ENCODE data around the gene GCN1.
"Not testable (repeated sequence)": the region's sequence is repeated elsewhere in the genome, so short reads cannot be mapped to it uniquely, and the experiment has no call there.

Gene GCN1

DNA sequence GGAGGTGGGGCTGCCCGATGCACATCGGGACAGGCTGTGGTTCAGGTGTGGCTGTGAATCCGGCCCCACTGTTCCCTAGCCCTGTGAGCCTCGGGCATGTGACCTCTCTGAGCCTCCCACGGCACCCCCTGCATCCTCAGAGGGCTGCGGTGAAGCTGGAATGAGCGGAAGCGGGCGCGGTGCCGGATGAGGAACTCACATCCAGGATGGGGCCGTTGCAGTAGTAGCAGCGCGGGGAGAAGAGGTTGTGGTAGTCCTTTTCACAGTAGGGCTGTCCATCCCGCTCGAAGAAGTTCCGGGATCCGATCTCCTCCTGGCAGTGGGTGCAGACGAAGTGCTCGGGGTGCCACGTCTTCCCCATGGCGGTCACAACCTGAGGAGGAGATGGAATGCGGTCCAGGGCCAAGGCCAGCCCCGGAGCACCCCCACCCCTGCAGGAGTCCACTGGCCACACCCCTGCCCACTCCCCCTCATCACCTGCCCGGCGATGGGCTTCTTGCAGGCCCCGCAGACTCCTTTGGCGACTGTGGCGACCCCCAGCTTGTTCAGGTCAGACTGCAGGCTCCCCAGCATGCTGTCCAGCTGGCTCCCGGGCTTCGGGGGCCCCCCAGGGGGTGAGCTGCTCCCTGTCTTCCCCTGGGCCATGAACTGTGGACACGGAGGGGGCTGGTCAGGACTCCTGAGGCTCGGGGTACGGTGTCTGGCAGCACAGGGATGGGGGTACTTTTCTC lies 20.3 kb upstream of the GCN1 start:
- no peak for DNase-seq

DNA sequence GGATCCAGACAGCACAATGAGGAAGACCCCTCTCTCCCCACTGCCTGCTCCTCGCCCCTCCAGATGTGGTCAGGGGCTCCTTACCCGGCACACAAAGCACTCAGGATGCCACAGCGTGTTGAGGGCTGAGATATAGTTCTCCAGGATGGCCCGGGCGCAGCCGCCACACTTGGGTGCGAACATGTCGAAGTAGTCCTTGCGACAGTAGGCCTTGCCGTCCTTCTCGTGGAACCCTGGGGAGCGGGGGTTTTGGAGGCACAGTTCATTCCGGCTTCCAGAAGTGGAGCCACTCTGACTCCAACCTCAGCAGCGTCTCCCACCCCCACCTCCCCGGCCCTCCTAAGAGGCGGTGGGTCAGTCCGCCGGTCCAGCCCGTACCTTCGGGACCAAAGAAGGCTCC lies 19.2 kb upstream of the GCN1 start:
- no peak for DNase-seq

DNA sequence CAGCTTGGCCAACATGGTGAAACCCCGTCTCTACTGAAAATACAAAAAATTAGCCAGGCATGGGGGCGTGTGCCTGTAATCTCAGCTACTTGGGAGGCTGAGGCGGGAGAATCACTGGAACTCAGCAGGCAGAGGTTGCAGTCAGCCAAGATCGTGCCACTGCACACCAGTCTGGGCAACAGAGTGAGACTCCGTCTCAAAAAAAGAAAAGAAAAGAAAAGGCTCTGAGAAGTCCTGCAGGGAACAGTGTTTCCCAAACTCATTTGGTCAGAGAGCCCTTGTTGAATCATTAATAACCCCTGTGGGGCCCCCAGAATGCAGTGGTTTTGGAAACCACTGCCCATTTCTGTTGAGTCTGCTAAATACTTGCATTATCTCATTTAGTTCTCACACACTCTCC lies 18.7 kb upstream of the GCN1 start:
- not testable (repeated sequence) for DNase-seq

DNA sequence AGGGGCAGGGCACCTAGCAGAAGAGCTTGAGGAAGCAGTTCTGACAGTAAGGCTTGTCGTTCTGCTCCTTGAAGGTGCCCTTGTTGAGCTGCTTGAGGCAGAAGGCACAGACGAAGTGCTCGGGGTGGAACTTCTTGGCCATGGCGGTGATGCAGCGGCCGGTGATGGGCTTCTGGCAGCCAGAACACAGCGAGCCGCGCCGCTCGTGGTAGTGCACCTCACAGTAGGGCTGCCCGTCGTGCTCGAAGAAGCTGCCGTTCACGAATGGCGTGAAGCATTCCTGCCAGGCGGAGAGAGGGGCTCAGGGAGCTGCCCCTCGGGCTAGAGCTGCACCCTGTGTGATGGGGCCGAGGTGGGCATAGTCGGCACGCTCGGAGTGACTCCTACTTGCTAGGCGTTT lies 17.8 kb upstream of the GCN1 start:
- no peak for DNase-seq

DNA sequence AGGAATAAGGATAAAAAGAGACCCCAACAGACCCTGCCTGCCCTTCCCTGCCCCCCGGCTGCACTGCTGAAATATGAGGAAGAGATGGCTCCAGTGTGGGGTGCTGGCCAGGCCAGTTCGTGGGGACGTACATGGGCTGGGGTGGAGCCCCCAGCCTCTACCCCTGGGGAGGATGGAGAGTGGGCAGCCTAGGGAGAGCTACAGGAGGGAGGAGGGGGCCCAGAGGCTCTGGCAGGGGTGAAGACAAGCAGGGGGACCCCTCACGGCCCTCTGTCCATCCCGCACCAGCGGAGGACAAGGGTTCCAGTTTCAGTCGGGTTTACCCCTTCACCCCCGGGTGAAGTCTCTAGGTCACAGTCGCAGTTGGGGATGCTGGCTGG lies 17.4 kb upstream of the GCN1 start:
- no peak for DNase-seq

DNA sequence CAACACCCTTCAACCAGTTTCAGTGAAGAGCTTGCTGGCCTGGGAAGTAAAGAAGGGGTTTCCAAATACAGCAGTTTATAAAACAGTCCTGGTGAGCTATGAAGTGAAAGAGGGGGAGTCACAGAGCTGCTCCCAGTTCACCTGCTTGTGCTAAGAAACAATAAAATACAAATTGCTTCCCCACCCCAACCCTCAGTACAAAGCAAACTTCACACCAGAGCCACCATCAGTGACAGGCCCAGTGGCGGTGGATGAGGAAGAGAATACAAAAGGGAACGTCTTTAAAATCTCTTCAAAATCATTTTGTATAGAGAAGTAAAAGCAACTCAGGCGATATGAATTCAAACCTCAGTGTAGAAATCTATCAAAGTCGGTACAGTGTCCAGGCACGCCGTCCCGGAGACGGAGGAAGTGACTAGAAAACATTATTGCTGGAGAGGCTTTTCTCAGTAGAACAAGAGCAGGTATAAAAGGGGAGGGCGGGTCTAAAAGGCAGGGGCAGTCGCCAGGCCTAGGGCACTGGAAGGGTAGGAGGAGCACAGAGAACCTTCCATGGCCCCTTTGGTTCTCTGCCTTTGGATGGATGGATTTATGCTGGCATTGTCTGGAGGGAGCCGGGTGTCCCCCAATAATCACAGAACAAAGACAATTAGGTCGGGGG lies 16.9 kb upstream of the GCN1 start:
- DNase-seq = no peak

DNA sequence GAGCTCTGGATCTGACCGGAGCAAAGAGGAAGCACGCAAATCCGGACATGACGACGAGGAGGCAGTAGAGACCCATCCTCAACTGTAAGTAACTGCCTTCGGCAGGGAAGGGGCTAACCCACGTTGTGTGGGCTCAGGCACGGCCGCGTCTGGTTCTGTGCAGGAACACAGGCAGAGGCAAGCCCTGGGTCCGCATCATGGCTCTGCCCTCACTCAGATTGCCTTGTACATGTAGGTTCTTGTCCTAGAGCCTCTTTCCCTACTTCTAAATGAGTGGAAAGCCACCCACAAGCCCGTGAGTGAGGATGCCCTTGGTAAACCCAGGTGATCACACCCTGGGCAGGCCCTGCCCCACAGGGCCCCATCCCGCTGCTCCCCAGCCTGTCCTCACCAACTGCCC lies 15.3 kb upstream of the GCN1 start:
- no peak for DNase-seq

DNA sequence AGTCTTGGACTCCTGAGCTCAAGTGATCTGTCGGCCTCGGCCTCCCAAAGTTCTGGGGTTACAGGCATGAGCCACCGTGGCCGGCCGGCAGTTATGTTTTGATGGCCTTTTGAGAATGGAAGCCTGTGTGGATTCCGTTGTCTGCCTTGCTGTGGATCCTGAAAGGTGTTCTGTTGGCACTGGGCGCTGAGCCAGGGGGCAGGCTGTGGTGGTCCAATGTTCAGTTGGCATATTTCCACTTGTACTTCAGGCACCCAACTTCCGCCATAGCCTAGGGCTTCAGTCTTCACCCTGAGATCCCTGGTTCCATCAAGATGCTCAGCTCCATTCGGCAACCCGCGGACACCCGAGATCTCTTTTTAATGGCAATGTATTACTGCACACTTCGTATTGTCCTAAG lies 12.7 kb upstream of the GCN1 start:
- DNase-seq = no peak

DNA sequence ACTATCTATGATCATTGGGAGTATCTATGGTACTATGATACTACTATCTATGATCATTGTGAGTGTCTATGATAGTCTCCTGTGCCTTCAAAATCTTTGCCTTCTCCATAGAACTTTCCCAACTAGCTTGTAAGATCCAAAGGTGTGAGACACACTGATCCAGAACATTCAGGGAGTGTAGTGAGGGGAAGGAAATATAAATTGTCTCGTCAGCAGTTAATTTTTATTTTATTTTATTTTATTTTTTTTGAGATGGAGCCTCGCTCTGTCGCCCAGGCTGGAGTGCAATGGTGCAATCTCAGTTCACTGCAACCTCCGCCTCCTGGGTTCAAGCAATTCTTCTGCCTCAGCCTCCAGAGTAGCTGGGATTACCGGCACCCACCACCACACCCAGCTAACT lies 12.3 kb upstream of the GCN1 start:
- DNase-seq = not testable (repeated sequence)

DNA sequence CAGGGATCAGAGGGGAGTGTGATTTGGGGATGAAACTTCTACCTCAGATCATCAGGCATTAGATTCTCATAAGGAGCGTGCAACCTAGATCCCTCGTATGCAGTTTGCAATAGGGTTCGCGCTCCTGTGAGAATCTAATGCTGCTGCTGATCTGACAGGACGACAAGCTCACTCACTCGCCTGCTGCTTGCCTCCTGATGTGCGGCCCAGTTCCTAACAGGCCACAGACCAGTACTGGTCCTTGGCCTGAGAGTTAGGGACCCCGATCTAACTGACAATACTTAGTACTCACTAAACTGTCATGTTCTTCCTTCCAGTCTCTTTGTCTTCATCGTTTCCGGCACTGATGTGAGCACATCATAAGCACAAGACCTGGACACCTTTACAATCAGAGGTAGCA lies 11.7 kb upstream of the GCN1 start:
- DNase-seq = no peak

DNA sequence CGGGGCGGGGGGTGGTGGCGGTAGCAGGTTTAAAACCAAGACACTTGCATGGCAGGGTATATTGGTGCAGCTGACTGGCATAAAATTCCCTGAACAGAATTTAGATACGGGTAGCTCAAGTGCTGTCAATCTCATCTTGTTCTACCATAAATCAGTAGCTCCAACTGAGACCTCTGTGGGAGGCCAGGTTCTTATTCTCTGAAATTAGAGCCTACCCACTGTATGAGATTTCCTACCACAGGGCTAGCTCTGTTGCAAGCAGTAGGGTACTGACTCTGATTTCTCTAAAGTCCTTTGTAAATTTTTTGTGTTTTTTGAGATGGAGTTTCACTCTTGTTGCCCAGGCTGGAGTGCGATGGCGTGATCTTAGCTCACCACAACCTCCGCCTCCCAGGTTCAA lies 9.7 kb upstream of the GCN1 start:
- no peak for DNase-seq

DNA sequence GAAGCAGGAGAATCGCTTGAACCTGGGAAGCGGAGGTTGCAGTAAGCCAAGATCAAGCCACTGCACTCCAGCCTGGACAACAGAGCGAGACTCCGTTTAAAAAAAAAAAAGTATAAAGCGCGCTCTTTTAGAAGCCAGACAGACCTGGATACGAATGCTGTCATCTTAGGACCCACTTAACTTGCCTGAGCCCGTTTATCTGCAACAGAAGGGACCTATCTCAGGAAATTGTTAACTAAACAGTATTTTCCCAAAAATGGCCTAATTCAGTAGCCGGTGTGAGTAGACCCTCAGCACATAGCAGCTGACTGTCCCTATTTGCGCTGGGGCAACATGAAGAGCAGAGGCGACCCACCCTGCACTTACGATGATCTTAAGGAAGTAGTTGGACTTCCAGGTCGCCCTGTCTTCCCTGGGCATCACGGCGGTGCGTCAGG lies 5.9 kb upstream of the GCN1 start:
- no peak for DNase-seq

DNA sequence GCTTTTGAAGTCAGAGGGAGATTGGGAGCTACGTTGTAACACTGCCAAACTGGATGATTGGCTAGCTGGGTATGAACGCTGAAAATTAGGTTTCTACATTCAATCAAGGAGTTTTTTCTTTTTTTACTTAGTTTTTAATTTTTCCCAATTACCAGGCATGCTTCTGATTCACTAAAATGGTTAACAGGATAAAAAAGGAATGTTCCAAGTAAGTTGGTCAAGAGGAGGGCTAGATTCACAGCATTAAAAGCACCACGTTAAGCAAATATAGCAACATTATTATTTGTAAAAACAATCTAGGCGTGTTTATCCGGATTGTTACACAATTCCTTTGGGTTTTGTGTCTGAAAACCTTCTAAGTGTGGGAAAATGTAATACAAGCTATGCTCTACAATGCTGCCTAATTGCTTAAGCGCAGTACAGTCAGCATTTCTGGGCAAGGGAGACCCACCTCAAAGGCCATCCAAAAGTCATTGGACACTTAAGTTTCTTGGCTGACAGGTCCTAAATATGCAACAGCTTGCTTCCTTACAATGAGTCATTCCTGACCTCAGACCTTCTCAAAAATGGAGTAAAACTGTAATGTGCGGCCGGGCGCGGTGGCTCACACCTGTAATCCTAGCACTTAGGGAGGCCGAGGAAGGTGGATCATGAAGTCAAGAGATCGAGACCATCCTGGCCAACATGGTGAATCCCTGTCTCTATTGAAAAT lies 5.2 kb upstream of the GCN1 start:
- no peak for DNase-seq

DNA sequence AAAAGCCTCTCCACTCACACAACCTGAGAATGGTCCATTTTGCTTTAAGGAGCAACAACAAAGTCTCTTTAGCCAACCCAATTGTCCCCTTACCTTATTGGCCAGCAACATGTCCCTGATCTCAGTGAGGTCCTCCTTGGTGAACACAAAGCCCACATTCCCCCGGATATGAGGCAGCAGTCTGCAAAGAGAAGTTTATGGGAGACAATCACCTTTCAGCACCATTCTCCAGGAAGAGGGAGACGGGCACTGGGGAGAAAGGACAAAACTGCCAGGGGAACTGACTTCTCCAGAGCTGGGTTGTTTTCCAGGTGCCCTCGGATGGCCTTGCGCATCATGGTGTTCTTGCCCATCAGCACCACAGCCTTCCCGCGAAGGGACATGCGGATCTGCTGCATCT lies 4.5 kb upstream of the GCN1 start:
- no peak for DNase-seq

DNA sequence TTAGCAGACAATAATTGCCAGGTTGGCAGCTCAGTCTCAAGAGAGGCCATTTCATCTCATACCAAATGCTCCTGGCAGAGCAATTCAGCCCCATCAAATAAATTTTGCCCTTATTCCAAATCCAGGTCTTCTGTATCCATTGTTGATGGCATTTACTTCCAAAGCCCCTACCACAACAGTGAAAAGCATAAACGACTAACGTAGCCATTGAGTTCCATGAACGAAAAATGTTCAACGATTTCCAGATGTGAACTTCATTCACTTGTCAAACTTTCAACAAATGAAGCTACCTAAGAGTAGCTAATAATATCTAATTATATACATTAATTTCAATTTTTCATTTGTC lies 3.0 kb upstream of the GCN1 start:
- DNase-seq = no peak

DNA sequence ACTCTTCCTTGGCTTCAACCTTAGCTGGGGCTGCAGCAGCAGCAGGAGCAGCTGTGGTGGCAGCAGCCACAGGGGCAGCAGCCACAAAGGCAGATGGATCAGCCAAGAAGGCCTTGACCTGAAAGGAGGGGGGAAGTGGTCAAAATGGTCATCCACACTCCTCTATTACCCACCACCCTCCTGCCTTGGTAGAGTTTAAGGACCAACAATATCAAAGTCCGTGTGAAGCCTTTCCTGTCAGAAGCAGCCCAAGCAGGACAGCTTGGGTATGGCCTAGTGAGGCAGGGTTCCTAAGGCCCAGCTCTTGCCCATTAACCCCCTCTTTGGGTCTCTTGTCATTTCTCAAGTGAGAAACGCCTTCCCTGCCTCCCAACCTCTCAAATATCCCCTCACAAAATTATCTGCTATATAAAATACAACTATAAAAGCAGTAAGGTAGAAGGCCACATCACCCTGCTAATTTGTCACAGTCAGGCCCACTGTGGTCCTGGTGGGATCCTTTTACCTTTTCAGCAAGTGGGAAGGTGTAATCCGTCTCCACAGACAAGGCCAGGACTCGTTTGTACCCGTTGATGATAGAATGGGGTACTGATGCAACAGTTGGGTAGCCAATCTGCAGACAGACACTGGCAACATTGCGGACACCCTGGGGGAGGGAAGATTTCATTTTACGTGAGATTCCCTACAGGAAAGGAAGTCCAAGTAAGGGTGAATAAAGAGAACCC lies 2.5 kb upstream of the GCN1 start:
- DNase-seq = not testable (repeated sequence)

DNA sequence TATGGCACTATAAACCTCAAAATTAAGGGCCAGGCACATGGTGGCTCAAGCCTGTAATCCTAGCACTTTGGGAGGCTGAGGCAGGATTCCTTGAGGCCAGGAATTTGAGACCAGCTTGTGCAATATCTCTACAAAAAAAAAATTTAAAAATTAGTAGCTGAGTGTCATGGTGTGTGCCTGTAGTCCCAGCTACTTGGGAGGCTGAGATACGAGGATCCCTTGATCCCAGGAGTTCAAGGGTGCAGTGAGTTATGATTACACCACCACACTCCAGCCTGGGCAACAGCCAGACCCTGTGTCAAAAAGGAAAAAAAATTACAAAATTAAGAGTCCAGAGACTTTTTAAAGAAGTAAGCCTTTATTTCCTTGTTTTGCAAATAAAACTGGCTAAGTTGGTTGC lies 1.8 kb upstream of the GCN1 start:
- DNase-seq = no peak

DNA sequence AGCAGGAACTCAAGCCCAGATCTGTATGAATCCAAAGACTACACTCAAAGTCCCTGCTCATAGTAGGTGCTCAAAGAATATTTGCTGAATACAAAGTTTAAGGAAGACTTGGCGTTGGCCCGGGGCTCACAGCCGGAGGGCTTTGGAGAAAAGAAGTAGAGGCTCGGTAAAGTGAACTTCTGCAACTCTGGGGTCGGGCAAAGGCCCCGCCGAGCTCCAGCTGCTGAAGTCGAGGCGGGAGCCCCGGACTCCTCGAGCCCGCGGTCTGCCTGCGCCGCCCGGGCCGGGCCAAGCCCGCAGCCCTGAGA lies 335 bp downstream of the GCN1 start:
- DNase-seq = no peak

DNA sequence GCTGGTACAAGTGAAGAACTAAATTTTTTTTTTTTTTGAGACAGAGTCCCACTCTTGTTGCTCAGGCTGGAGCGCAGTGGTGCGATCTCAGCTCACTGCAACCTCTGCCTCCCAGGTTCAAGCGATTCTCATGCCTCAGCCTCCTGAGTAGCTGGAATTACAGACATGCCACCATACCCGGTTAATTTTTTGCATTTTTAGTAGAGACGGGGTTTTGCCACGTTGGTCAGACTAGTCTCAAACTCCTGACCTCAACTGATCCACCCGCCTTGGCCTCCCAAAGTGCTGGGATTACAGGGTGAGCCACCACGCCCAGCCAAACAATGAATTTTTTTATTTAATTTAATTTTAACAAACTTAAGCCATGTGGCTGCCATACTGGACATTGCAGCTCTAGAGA lies 1.2 kb downstream of the GCN1 start:
- not testable (repeated sequence) for DNase-seq

DNA sequence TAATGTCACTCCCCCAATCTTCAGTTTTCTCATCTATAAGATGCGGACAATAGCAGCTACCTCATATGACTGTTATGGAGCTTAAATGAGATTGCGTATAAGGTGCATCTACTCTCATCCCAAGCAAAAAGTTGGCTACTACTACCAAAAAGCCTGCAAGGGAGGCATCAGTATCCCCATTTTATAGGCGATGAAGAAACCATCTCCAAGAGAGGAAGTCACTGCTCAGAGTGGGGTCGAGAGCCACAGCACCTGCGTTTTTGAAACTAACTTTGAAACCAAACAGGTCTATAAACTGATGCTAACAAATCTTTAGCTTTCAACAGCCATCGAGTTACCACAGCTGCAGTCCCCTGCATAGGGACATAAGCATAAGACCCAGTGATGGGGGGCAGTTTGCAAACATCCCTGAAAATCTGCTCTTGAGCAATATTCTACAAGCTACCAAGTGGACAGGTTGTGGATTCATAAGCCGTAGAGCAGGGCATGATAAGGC lies 3.5 kb downstream of the GCN1 start:
- no peak for DNase-seq

DNA sequence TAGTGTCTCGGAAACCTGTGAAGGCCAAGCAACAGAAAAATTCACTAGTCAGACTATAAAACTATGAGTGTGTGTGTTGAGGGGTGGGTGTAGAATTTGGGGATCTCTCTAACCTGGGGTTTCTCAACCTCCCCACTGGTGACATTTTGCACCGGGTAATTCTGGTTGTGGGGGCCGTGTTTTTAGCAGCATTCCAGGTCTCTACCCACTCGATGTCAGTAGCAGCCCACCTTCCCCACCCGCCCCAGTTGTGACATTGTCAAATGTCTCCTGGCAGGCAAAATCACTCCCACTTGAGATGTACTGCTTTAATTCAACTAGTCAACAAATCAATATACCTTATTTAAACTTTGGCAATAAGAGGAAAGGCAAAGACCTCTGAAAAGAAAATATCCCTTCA lies 4.1 kb downstream of the GCN1 start:
- DNase-seq = no peak

DNA sequence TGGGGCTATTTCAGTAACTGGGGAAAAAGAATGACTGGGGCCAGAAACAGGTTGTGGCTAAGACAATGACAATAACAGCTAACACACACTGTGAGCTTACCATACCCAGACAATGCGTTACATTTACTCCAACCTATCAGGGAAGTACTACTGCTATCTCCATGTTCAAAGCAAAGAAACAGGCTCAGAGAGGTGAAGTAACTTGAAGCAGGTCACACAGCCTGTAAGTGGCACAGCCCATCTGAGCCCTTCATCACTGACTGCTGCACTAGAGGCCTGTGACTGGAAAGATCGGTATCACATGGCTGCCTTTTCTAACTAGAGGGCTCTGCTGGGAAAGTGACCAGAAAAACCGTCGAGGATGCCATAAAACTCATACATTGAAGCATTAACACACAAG lies 7.9 kb downstream of the GCN1 start:
- no peak for DNase-seq

DNA sequence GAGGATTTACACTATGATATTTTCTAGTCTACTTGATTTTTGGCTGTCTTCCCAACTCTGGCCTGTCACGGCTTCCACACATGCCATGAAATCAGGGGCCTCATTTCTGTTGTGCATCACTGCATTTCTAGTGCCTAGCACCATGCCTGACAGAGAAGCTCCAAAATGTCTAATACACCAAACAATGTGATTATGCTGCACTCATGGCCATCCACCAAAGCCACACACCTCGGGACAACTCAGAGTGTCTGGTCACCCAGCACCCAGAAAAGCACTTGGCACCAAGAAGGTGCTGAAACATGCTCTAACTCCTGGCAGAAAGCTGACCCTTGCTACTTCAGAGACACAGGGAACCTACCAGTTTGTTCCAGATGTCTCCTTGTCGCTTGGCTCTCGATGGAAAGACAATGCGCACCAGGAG lies 11.3 kb downstream of the GCN1 start:
- no peak for DNase-seq
